Measurements from ENCODE around the gene CDH4.

CDH4 gene

GRCh38 chr20:61861054-61861841 lies 609.2 kb downstream of the CDH4 start:
- no peaks in the 10 kb centered on the region for H3K36me3 ChIP-seq (ENCODE audit: low read length)
- no peak for TF ChIP-seq EZH2phosphoT487 (conservative IDR thresholded peaks at IDR 0.05; ENCODE audit: low read length)
- TF ChIP-seq CTCF (IDR thresholded peaks at IDR 0.05; ENCODE audit: insufficient read depth, low read length, poor library complexity, severe bottlenecking): no peak
- no peaks in the 10 kb centered on the region for H4K20me1 ChIP-seq (ENCODE audit: low read depth, low read length)
- H3K27me3 ChIP-seq (ENCODE audit: low read length): no peaks in the 10 kb centered on the region
- no peaks in the 10 kb centered on the region for H3K9me2 ChIP-seq (replicated peaks; ENCODE audit: insufficient read depth, low read length)
- no peak overlapping the region for H3K4me3 ChIP-seq (ENCODE audit: insufficient read depth, low read length, poor library complexity, severe bottlenecking)
- H3K27ac ChIP-seq (ENCODE audit: low read depth, low read length): no peak overlapping the region
- H3K9ac ChIP-seq (ENCODE audit: low read length): no peak overlapping the region
- H2AFZ ChIP-seq (ENCODE audit: low read depth, low read length, severe bottlenecking): no peak overlapping the region
- H3K9me3 ChIP-seq (ENCODE audit: insufficient read depth, low read length): no peaks in the 10 kb centered on the region
- H3F3A ChIP-seq (ENCODE audit: insufficient read depth): no peaks in the 10 kb centered on the region
- H3K4me2 ChIP-seq (ENCODE audit: low read depth, low read length, poor library complexity, severe bottlenecking): no peak overlapping the region
- H3K79me2 ChIP-seq (ENCODE audit: insufficient read depth, low read length): no peaks in the 10 kb centered on the region

GRCh38 chr20:61861858-61862257 lies 609.8 kb downstream of the CDH4 start:
- Histone ChIP-seq H3F3A (ENCODE audit: insufficient read depth) (no peaks in the 10 kb centered on the region), H3K9me2 (replicated peaks; ENCODE audit: insufficient read depth, low read length) (no peaks in the 10 kb centered on the region), H3K27me3 (ENCODE audit: low read length) (no peaks in the 10 kb centered on the region), H2AFZ (ENCODE audit: low read depth, low read length, severe bottlenecking) (no peak overlapping the region), H4K20me1 (ENCODE audit: low read depth, low read length) (no peaks in the 10 kb centered on the region), H3K4me3 (ENCODE audit: insufficient read depth, low read length, poor library complexity, severe bottlenecking) (no peak overlapping the region), H3K4me2 (ENCODE audit: low read depth, low read length, poor library complexity, severe bottlenecking) (no peak overlapping the region), H3K27ac (ENCODE audit: low read depth, low read length) (no peak overlapping the region), H3K9me3 (ENCODE audit: insufficient read depth, low read length) (no peaks in the 10 kb centered on the region), H3K36me3 (ENCODE audit: low read length) (no peaks in the 10 kb centered on the region), H3K79me2 (ENCODE audit: insufficient read depth, low read length) (no peaks in the 10 kb centered on the region), H3K9ac (ENCODE audit: low read length) (no peak overlapping the region)
- TF ChIP-seq CTCF (IDR thresholded peaks at IDR 0.05; ENCODE audit: insufficient read depth, low read length, poor library complexity, severe bottlenecking) (no peak), EZH2phosphoT487 (conservative IDR thresholded peaks at IDR 0.05; ENCODE audit: low read length) (no peak)

- Histone ChIP-seq H3K9ac (ENCODE audit: low read length) (no peak overlapping the region), H3K27ac (ENCODE audit: low read depth, low read length) (no peak overlapping the region), H3K27me3 (ENCODE audit: low read length) (no peaks in the 10 kb centered on the region), H3K9me2 (replicated peaks; ENCODE audit: insufficient read depth, low read length) (no peaks in the 10 kb centered on the region), H3K4me3 (ENCODE audit: insufficient read depth, low read length, poor library complexity, severe bottlenecking) (no peak overlapping the region), H3F3A (ENCODE audit: insufficient read depth) (no peaks in the 10 kb centered on the region), H4K20me1 (ENCODE audit: low read depth, low read length) (no peaks in the 10 kb centered on the region), H3K9me3 (ENCODE audit: insufficient read depth, low read length) (no peaks in the 10 kb centered on the region), H2AFZ (ENCODE audit: low read depth, low read length, severe bottlenecking) (no peak overlapping the region), H3K36me3 (ENCODE audit: low read length) (no peaks in the 10 kb centered on the region), H3K4me2 (ENCODE audit: low read depth, low read length, poor library complexity, severe bottlenecking) (no peak overlapping the region), H3K79me2 (ENCODE audit: insufficient read depth, low read length) (no peaks in the 10 kb centered on the region)
- TF ChIP-seq CTCF (IDR thresholded peaks at IDR 0.05; ENCODE audit: insufficient read depth, low read length, poor library complexity, severe bottlenecking): no peak
Observed at GRCh38 chr20:61862881-61863280, 610.8 kb downstream of the CDH4 start.
